ENCODE measurements around the gene CXADR.

- TF ChIP-seq, protein P1, sequence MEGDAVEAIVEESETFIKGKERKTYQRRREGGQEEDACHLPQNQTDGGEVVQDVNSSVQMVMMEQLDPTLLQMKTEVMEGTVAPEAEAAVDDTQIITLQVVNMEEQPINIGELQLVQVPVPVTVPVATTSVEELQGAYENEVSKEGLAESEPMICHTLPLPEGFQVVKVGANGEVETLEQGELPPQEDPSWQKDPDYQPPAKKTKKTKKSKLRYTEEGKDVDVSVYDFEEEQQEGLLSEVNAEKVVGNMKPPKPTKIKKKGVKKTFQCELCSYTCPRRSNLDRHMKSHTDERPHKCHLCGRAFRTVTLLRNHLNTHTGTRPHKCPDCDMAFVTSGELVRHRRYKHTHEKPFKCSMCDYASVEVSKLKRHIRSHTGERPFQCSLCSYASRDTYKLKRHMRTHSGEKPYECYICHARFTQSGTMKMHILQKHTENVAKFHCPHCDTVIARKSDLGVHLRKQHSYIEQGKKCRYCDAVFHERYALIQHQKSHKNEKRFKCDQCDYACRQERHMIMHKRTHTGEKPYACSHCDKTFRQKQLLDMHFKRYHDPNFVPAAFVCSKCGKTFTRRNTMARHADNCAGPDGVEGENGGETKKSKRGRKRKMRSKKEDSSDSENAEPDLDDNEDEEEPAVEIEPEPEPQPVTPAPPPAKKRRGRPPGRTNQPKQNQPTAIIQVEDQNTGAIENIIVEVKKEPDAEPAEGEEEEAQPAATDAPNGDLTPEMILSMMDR (IDR thresholded peaks at IDR 0.05) = no peak
- TF ChIP-seq, protein P2, sequence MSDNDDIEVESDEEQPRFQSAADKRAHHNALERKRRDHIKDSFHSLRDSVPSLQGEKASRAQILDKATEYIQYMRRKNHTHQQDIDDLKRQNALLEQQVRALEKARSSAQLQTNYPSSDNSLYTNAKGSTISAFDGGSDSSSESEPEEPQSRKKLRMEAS (CRISPR knock-in tag; IDR thresholded peaks at IDR 0.05) = no peak
- no peak for TF ChIP-seq E2F4 (CRISPR knock-in tag; IDR thresholded peaks at IDR 0.05; ENCODE audit: borderline replicate concordance, low read depth)
- TF ChIP-seq IRF2 (CRISPR knock-in tag; IDR thresholded peaks at IDR 0.05; ENCODE audit: borderline replicate concordance, low read depth) = no peak
- TF ChIP-seq SP1 (CRISPR knock-in tag; conservative IDR thresholded peaks at IDR 0.05) = no peak
- no peak for TF ChIP-seq JUN (CRISPR knock-in tag; IDR thresholded peaks at IDR 0.05)
- no peak for TF ChIP-seq MXD4 (CRISPR knock-in tag; IDR thresholded peaks at IDR 0.05; ENCODE audit: borderline replicate concordance)
- TF ChIP-seq FOXK1 (CRISPR knock-in tag; IDR thresholded peaks at IDR 0.05) = no peak
- no peak for TF ChIP-seq NFYB (CRISPR knock-in tag; conservative IDR thresholded peaks at IDR 0.05; ENCODE audit: low read depth)
These were observed 18.8 kb upstream of the CXADR start for GRCh38 chr21:17494051-17494450.

Measured in WTC11 (cell line).